ENCODE results near the gene STKLD1. TPM values are rescaled to one million over a fixed set of nuclear protein-coding genes. Genes with fewer than 3 reads are reported as not detected.

Gene STKLD1
- total and polyA plus RNA-seq, 4 donors, result 1.4 to 3.5 TPM; not detected in 2

- no peaks in the 10 kb centered on the region for H3K27me3 ChIP-seq (ENCODE audit: control insufficient read depth in 1 of 2, insufficient read depth in 2 of 2, low read length in 1 of 2)
- WGBS, 2 donors, result 91 to 92% methylated on average over 7 of the region's 7 CpGs
- intact Hi-C loops (cut with DNase I), result no loop called here
- no peak for DNase-seq
- H3K27ac ChIP-seq (ENCODE audit: low read depth in 1 of 2, low read length in 2 of 2), result no peak overlapping the region
- no peaks in the 10 kb centered on the region for H3K36me3 ChIP-seq (ENCODE audit: control insufficient read depth in 1 of 2, insufficient read depth in 2 of 2, low read length in 1 of 2)
- no peaks in the 10 kb centered on the region for H3K9me3 ChIP-seq (ENCODE audit: control insufficient read depth, low read length)
- no peaks in the 10 kb centered on the region for H3K4me1 ChIP-seq (ENCODE audit: control insufficient read depth in 1 of 2, insufficient read depth in 2 of 2, low read length in 2 of 2)
- H3K4me3 ChIP-seq (ENCODE audit: low read length in 2 of 2), result no peak overlapping the region
- no peak for ATAC-seq (ENCODE audit: low FRiP score)
Measured at GRCh38 chr9:133452562-133452961, 76.4 kb downstream of the STKLD1 start.

GRCh38 chr9:133453651-133454050 lies 77.5 kb downstream of the STKLD1 start:
- H3K4me3 ChIP-seq (ENCODE audit: low read length in 2 of 2), result no peak overlapping the region
- DNase-seq, result no peak
- H3K36me3 ChIP-seq (ENCODE audit: control insufficient read depth in 1 of 2, insufficient read depth in 2 of 2, low read length in 1 of 2), result no peaks in the 10 kb centered on the region
- no peak overlapping the region for H3K27ac ChIP-seq (ENCODE audit: low read depth in 1 of 2, low read length in 2 of 2)
- no peaks in the 10 kb centered on the region for H3K4me1 ChIP-seq (ENCODE audit: control insufficient read depth in 1 of 2, insufficient read depth in 2 of 2, low read length in 2 of 2)
- 82 to 83% methylated on average over 11 of the region's 11 CpGs for WGBS, 2 donors
- ATAC-seq (ENCODE audit: low FRiP score), result no peak
- H3K27me3 ChIP-seq (ENCODE audit: control insufficient read depth in 1 of 2, insufficient read depth in 2 of 2, low read length in 1 of 2), result no peaks in the 10 kb centered on the region
- intact Hi-C loops (cut with DNase I), result no loop called here
- no peaks in the 10 kb centered on the region for H3K9me3 ChIP-seq (ENCODE audit: control insufficient read depth, low read length)

DNA sequence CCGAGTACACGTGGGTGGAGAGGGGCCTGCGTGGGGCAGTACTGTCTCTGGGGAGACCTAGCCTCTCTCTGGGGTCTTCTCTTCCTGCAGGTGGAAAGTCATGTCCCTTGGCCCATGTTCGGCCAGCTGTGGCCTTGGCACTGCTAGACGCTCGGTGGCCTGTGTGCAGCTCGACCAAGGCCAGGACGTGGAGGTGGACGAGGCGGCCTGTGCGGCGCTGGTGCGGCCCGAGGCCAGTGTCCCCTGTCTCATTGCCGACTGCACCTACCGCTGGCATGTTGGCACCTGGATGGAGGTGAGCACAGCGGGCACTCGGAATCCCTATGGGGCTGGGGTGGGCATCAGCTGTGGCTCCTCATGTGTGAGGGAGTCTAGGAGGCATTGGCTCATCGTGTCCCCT lies 78.2 kb downstream of the STKLD1 start:
- WGBS, 2 donors, result 89 to 92% methylated on average over 19 of the region's 19 CpGs

DNA sequence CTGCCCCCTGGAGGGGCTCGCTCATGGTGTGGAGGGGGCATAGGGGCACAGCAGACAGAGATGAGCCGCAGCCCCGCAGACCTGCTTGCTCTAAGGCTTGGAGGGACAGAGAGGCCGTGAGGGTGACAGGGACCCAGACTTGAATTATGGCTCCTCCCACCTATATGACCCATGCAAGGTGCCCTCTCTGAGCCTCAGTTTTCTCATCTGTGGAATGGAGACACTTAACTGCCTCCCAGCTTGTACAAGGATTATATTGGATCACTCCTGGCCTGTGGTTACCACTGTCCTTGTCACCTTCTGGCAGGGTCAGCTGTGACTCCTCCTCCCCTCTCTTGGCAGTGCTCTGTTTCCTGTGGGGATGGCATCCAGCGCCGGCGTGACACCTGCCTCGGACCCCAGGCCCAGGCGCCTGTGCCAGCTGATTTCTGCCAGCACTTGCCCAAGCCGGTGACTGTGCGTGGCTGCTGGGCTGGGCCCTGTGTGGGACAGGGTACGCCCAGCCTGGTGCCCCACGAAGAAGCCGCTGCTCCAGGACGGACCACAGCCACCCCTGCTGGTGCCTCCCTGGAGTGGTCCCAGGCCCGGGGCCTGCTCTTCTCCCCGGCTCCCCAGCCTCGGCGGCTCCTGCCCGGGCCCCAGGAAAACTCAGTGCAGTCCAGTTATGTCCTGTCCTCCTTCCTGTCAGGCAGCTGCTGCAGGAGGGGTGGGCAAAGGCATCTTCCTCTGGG lies 78.9 kb downstream of the STKLD1 start:
- no peak overlapping the region for H3K4me3 ChIP-seq (ENCODE audit: low read length in 2 of 2)
- DNase-seq (no peak), ATAC-seq (ENCODE audit: low FRiP score) (no peak)
- H3K36me3 ChIP-seq (ENCODE audit: control insufficient read depth in 1 of 2, insufficient read depth in 2 of 2, low read length in 1 of 2), result no peaks in the 10 kb centered on the region
- 94% methylated on average over 20 of the region's 20 CpGs for WGBS, 2 donors
- intact Hi-C loops (cut with DNase I), result loop anchor here in 1 of 2 donors (5.0 kb wide), 2 partner anchors 38 to 78 kb away; partner anchors contain the start of genes REXO4, STKLD1 and SURF4
- no peak overlapping the region for H3K27ac ChIP-seq (ENCODE audit: low read depth in 1 of 2, low read length in 2 of 2)
- H3K9me3 ChIP-seq (ENCODE audit: control insufficient read depth, low read length), result no peaks in the 10 kb centered on the region
- H3K27me3 ChIP-seq (ENCODE audit: control insufficient read depth in 1 of 2, insufficient read depth in 2 of 2, low read length in 1 of 2), result no peaks in the 10 kb centered on the region
- no peaks in the 10 kb centered on the region for H3K4me1 ChIP-seq (ENCODE audit: control insufficient read depth in 1 of 2, insufficient read depth in 2 of 2, low read length in 2 of 2)

More for the DNA sequence above, 78.2 kb downstream of the STKLD1 start:
- ATAC-seq (ENCODE audit: low FRiP score) (no peak), DNase-seq (no peak)
- intact Hi-C loops (cut with DNase I), result no loop called here
- H3K4me1 ChIP-seq (ENCODE audit: control insufficient read depth in 1 of 2, insufficient read depth in 2 of 2, low read length in 2 of 2), result no peaks in the 10 kb centered on the region
- no peaks in the 10 kb centered on the region for H3K27me3 ChIP-seq (ENCODE audit: control insufficient read depth in 1 of 2, insufficient read depth in 2 of 2, low read length in 1 of 2)
- no peaks in the 10 kb centered on the region for H3K36me3 ChIP-seq (ENCODE audit: control insufficient read depth in 1 of 2, insufficient read depth in 2 of 2, low read length in 1 of 2)
- H3K9me3 ChIP-seq (ENCODE audit: control insufficient read depth, low read length), result no peaks in the 10 kb centered on the region
- no peak overlapping the region for H3K4me3 ChIP-seq (ENCODE audit: low read length in 2 of 2)
- no peak overlapping the region for H3K27ac ChIP-seq (ENCODE audit: low read depth in 1 of 2, low read length in 2 of 2)

Other genes with a start within 250 kb of the STKLD1 start
- 10 to 100 TPM; 12.9 to 28.9 TPM for gene GBGT1, start 212.5 kb upstream of the STKLD1 start, total RNA-seq
- gene GBGT1, start 212.5 kb upstream of the STKLD1 start, polyA plus RNA-seq, result 1 to 10 TPM; 2.8 to 5.5 TPM
- not detected for gene OBP2B, start 167.1 kb upstream of the STKLD1 start, total RNA-seq
- not detected for gene OBP2B, start 167.1 kb upstream of the STKLD1 start, polyA plus RNA-seq
- gene ABO, start 101.2 kb upstream of the STKLD1 start, total RNA-seq, result 1 to 10 TPM; 1.4 to 3.3 TPM
- 1 to 10 TPM in 1 of 2 donors, under 1 TPM in 1; 0.43 to 1.8 TPM for gene ABO, start 101.2 kb upstream of the STKLD1 start, polyA plus RNA-seq
- gene SURF6, start 40.2 kb upstream of the STKLD1 start, total RNA-seq, result 10 to 100 TPM; 13.3 to 16.3 TPM
- 10 to 100 TPM; 15.7 to 23.6 TPM for gene SURF6, start 40.2 kb upstream of the STKLD1 start, polyA plus RNA-seq
- gene MED22, start 28.2 kb upstream of the STKLD1 start, total RNA-seq, result 10 to 100 TPM; 18.6 to 37.0 TPM
- 10 to 100 TPM; 10.8 to 30.3 TPM for gene MED22, start 28.2 kb upstream of the STKLD1 start, polyA plus RNA-seq
- gene RPL7A, start 28.1 kb upstream of the STKLD1 start, total RNA-seq, result 1,000 to 10,000 TPM; 1,304 to 1,328 TPM
- 1,000 to 10,000 TPM; 2,763 to 3,584 TPM for gene RPL7A, start 28.1 kb upstream of the STKLD1 start, polyA plus RNA-seq
- gene SURF1, start 19.9 kb upstream of the STKLD1 start, total RNA-seq, result 10 to 100 TPM; 29.2 to 41.2 TPM
- 10 to 100 TPM; 79.5 to 85.4 TPM for gene SURF1, start 19.9 kb upstream of the STKLD1 start, polyA plus RNA-seq
- 1 to 10 TPM; 9.2 to 9.9 TPM for gene SURF2, start 19.8 kb upstream of the STKLD1 start, total RNA-seq
- 10 to 100 TPM; 26.6 to 29.2 TPM for gene SURF2, start 19.8 kb upstream of the STKLD1 start, polyA plus RNA-seq
- gene SURF4, start 306 bp upstream of the STKLD1 start, total RNA-seq, result 100 to 1,000 TPM; 114 to 123 TPM
- 10 to 100 TPM; 42.3 to 71.2 TPM for gene SURF4, start 306 bp upstream of the STKLD1 start, polyA plus RNA-seq
- 10 to 100 TPM; 10.8 to 19.1 TPM for gene REXO4, start 41.6 kb downstream of the STKLD1 start, total RNA-seq
- 10 to 100 TPM; 13.5 to 15.0 TPM for gene REXO4, start 41.6 kb downstream of the STKLD1 start, polyA plus RNA-seq
- gene ADAMTS13, start 46.0 kb downstream of the STKLD1 start, total RNA-seq, result 1 to 10 TPM; 1.3 to 3.6 TPM
- 10 to 100 TPM in 1 of 2 donors, 1 to 10 TPM in 1; 2.0 to 11.9 TPM for gene ADAMTS13, start 46.0 kb downstream of the STKLD1 start, polyA plus RNA-seq
- gene CACFD1, start 83.6 kb downstream of the STKLD1 start, total RNA-seq, result 10 to 100 TPM; 11.5 to 15.9 TPM
- 10 to 100 TPM in 1 of 2 donors, 1 to 10 TPM in 1; 8.1 to 14.5 TPM for gene CACFD1, start 83.6 kb downstream of the STKLD1 start, polyA plus RNA-seq
- gene SLC2A6, start 102.7 kb downstream of the STKLD1 start, total RNA-seq, result 1 to 10 TPM; 3.3 to 5.8 TPM
- gene SLC2A6, start 102.7 kb downstream of the STKLD1 start, polyA plus RNA-seq, result 1 to 10 TPM; 1.5 to 2.6 TPM
- gene MYMK, start 148.6 kb downstream of the STKLD1 start, total RNA-seq, result not detected
- gene MYMK, start 148.6 kb downstream of the STKLD1 start, polyA plus RNA-seq, result not detected
- 10 to 100 TPM in 1 of 2 donors, 1 to 10 TPM in 1; 1.9 to 20.9 TPM for gene ADAMTSL2, start 158.3 kb downstream of the STKLD1 start, total RNA-seq
- gene ADAMTSL2, start 158.3 kb downstream of the STKLD1 start, polyA plus RNA-seq, result under 1 TPM in 1 of 2 donors, not detected in 1; 0.38 TPM
- not detected for gene FAM163B, start 233.0 kb downstream of the STKLD1 start, total RNA-seq
- gene FAM163B, start 233.0 kb downstream of the STKLD1 start, polyA plus RNA-seq, result not detected

All from aorta (tissue), 5 donors.